ENCODE results near the gene CHST11. TPM values are rescaled to one million over a fixed set of nuclear protein-coding genes. Genes with fewer than 3 reads are reported as not detected.

CHST11 gene
- total RNA-seq, 2 donors from 2014 or later: 3.4 to 4.4 TPM

DNA sequence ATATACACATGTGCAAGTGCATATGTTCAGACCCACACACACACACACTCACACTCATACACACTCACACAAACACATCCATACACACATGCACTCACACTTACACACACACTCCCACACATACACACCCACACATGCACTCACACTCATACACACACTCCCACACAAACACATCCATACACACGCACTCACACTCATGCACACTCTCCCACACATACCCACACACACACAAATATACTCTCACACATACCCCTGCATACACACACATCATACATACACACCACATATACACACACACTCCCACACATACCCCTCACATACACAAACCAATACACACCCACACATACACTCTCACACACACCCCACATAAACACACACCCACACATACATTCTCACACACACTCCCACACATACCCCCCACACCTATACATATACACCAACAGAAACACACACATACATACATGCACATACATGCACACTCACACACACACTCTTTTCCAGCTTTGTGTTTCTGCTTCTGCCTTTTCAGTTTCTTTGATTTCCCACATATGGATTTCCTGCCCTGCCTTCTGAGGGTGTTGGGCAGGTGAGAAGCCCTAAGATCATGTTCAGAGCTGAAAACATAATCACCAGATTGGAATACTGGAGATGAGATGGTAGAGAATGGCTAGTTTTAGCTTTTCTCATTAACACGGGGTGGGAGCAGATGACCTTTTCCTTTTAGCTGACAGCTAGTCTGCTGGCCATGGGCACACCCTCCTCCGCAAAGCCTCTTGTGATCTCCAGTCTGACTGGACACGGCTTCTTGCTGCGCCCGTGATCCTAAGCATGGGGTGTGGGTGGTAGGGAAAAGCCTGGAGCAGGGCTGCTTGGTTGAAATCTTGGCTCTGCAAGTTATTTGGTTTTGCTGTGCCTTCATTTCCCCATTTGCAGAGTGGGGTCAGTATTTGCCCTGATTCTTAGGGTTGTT lies 214.0 kb downstream of the CHST11 start:
- DNase-seq: no peak
- intact Hi-C loops (cut with DNase I, micrococcal nuclease): no loop called here
- no peak for ATAC-seq

GRCh38 chr12:104671409-104672095 lies 214.8 kb downstream of the CHST11 start:
- intact Hi-C loops (cut with DNase I, micrococcal nuclease): no loop called here
- DNase-seq: peak; percentile 72 to 82
- peak; percentile 67 for ATAC-seq

GRCh38 chr12:104672096-104672445 lies 215.3 kb downstream of the CHST11 start:
- DNase-seq (no peak), ATAC-seq (no peak)
- intact Hi-C loops (cut with DNase I, micrococcal nuclease): no loop called here

- ATAC-seq (no peak), DNase-seq (peak in 1 of 2 donors; percentile 41)
- intact Hi-C loops (cut with DNase I, micrococcal nuclease): no loop called here
Measured at GRCh38 chr12:104672501-104673265, 215.9 kb downstream of the CHST11 start.

DNA sequence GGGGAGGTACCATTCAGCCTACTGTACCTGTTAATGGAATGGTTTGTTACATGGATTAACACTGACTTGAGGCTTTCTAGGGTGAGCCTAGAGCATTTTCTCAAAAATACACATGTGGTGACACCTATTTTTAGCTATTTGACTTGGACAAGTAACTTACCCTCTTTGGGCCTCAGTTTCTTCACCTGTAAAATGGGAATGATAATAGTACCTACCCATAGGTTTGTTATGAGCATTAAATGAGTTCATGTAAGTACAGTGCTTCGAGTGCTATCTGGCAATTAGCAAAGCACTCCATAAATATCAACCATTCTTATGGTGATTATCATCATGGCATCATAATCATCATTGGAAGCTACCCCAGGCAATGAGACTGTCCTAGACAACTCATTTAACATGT lies 216.5 kb downstream of the CHST11 start:
- ATAC-seq (no peak), DNase-seq (no peak)
- intact Hi-C loops (cut with DNase I, micrococcal nuclease): no loop called here

DNA sequence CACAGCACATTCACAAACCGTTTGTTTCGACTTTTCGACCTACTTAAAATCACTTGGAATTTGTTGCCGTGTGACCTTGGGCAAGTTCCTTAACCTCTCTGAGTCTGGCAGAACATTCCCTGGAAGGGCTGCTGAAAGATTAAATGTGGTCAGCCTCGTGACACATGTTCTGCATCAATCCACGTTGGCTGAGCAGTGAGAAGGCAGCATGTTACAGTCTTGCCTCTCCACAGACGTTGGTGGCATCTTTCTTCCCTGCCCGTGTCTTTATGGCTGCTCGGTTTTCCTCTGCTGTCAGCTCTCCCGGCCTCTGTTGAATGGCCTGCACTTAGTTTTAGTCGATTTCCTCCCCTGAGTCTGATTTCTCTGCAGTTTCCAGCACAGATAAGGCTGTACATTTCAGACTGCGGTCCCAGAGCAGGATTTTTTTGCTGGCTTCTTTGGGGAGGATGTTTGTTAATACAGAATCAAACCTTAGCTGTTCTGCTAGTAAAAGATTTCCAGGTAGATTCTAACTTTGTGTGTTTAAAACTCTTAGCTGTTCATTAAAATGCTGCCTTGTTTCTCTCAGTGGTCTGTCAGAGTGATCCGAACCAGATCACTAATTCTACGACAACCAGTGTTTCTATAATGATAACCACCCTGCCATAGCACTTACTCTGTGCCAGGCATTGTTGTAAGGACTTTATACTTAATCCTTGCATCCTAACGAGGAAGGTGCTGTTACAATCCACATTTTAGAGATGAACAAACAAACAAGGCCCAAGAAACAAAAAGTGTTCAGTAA lies 217.1 kb downstream of the CHST11 start:
- intact Hi-C loops (cut with DNase I, micrococcal nuclease): no loop called here
- ATAC-seq (no peak), DNase-seq (no peak)

- DNase-seq: no peak
- intact Hi-C loops (cut with DNase I, micrococcal nuclease): no loop called here
- no peak for ATAC-seq
Measured at GRCh38 chr12:104676636-104677035, 219.9 kb downstream of the CHST11 start.

DNA sequence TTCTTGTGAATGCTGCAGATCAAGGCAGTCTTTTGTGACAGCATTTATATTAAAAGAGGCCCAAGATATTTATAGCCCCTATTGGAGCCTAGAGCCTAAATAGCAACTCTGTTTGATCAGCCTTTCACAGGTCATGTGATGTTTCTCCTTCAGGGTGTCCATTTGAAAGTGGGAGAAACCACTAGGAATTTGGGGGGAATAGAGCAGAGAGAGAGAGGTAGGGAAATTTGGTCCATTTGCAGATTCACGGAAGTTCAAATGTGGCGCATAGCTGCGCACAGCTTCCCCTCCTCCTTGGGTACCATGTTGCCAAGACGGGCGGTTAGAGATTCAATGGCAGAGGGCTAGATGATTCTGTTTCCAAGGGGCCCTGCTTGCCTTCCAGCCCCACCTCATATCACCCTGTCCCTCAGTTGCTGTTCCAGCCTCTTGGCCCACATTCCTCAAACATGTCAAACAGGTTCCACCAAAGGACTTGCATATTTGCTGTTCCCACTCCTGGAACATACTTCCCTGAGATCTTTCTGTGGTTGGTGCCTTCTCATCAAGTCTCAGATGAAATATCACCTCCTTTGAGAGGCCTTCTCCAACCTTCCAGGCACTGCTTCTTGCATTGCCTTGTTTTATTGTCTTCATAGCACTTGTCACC lies 220.8 kb downstream of the CHST11 start:
- intact Hi-C loops (cut with DNase I, micrococcal nuclease): no loop called here
- DNase-seq (no peak), ATAC-seq (no peak)

GRCh38 chr12:104680070-104680469 lies 223.3 kb downstream of the CHST11 start:
- DNase-seq (no peak), ATAC-seq (no peak)
- intact Hi-C loops (cut with DNase I, micrococcal nuclease): no loop called here

- DNase-seq: no peak
- no peak for ATAC-seq
- intact Hi-C loops (cut with DNase I, micrococcal nuclease): no loop called here
Measured at GRCh38 chr12:104680491-104680890, 223.7 kb downstream of the CHST11 start.

- DNase-seq (no peak), ATAC-seq (no peak)
- intact Hi-C loops (cut with DNase I, micrococcal nuclease): no loop called here
Measured at GRCh38 chr12:104681012-104681690, 224.4 kb downstream of the CHST11 start.

DNA sequence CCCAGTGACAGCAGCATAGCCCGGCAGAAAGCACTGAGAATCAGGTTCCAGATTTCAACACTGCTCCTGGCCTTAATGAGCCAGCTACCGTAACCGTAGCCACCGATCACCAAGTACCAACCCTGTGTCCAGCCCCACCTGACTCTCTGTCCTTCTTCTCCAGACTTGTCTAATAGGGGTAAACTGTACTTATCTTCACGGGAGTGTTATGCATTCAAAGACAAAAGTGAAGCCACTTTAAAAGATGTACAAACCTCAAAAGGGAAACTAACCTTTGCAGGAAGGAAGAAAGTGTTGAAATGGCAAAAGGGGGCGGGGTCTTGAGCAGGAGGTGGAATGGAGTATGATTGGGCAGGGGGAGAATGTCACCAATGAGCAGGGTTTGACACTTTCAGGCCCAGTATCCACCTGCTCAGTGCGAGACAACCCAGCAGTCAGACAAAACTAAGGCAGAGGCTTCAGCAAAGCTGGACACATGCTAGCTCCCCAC lies 226.1 kb downstream of the CHST11 start:
- intact Hi-C loops (cut with DNase I, micrococcal nuclease): no loop called here
- DNase-seq (peak in 1 of 2 donors; percentile 34), ATAC-seq (no peak)

DNA sequence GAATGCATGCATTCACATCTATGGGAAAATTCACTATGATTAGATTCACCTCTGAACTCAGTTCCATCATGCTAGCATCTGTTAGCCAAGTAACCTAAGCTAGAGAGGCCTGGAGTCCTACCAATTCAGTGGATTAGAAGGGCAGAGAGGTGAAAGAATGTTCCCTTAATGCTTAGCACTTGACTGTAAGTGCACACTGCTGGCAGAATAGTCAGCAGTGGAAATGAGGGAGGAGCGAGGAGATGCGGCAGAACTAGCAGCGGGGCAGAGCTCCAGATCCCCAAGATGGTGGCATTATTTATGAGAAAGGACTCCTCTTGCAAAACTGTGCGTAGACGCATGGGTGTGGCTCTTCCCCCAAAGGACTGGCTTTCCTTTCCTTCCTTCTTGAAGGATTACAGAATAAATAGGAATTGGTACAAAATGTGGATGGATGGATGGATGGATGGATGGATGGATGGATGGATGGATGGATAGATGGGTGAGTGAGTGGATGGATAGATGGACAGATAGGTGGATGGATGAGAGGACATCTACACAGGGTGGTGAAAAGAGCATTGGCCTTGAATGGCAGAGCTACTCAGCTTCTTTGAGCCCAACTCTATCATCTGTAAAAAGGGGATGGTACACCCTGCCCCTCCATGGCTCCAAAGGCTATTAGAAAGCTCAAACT lies 227.2 kb downstream of the CHST11 start:
- DNase-seq: no peak
- intact Hi-C loops (cut with DNase I, micrococcal nuclease): no loop called here
- ATAC-seq: no peak

- intact Hi-C loops (cut with DNase I, micrococcal nuclease): no loop called here
- ATAC-seq: no peak
- no peak for DNase-seq
Measured at GRCh38 chr12:104684884-104685283, 228.1 kb downstream of the CHST11 start.

GRCh38 chr12:104685366-104685765 lies 228.6 kb downstream of the CHST11 start:
- DNase-seq (no peak), ATAC-seq (no peak)
- intact Hi-C loops (cut with DNase I, micrococcal nuclease): no loop called here

DNA sequence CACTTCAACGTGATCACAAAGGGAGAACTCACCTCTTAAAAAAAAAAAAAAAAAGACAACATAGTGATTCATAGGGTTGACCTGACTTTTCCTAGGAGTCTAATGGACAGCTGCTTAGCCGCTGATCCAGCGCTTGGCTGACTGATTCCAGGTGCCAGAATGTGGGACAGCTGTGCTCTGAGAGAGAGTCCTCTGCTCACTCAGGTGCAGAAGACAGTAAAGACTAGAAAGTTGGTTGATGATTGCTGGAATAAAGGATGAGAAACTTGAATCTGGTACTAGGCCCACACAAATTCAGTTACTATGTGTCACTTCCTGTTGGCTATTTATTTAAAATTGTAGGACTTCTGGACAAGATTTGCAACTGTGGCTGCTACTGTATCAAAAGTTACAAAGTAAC lies 229.4 kb downstream of the CHST11 start:
- intact Hi-C loops (cut with DNase I, micrococcal nuclease): no loop called here
- no peak for ATAC-seq
- DNase-seq: no peak
